ENCODE measurements around the gene ITK.

The ITK gene

GRCh38 chr5:157285310-157286035 lies 104.8 kb downstream of the ITK start:
- no peak for DNase-seq

GRCh38 chr5:157286761-157287211 lies 106.1 kb downstream of the ITK start:
- no peak for DNase-seq

- no peak for DNase-seq
Observed at GRCh38 chr5:157288405-157289163, 107.9 kb downstream of the ITK start.

DNA sequence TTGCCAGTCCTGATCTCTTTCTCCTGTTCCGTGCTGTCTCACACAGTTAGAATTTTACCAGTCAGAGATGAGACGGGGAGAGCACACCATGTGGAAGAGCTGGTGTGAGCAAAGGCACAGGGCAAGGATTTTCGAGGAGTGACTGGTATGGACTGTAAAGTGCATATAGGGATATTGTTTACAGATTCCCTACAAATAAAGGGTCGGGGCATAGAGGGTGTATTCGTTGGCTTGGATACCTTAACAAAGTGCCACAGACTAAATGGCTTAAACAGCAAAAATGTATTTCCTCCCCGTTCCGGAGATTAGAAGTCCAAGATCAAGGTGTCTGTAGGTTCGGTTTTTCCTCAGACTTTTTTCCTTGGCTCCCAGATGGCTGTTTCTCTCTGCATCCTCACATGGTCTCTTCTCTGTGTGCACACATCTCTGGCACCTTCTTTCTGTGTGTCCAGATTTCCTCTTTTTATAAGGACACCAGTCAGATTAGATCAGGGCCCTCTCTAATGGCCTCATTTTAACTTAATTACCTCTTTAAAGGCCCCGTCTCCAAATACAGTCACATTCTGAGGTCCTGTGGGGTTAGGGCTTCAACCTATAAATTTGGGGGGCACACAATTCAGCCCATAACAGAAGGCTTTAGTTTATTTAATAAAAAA lies 108.7 kb downstream of the ITK start:
- DNase-seq, result no peak

GRCh38 chr5:157290156-157290980 lies 109.7 kb downstream of the ITK start:
- no peak for DNase-seq

DNA sequence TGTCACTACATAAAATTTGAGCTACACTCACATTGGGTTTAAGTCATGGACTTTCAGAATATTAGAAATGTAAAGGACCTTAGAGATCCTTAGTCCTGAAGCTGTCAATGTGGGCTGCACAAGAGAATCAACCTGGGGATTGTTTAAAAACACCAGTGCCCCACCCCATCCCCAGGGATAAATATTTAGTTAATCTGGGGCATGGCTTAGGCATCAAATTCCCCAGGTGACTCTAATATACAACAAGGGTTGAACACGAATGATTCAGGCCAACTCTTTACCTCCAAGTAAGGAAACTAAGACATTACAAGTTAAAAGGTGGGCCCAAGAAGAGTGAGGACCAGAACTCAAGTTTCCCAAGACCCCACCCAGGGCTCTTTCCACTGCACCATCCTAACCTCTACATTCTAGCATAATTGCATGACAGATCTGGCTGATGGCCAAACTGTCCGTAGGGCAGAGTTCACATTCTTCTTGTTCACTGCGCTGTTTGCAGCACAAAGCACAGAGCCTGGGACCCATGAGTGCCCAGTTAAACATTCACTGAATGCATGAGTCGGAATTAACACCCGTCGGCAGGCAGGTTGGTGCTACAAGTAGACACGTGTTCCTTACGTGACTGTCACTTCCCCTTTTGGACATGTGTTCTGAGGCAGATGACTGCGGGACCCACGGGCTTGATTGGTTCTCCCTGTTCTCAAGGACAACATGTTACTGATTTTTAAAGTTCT lies 110.5 kb downstream of the ITK start:
- no peak for DNase-seq

DNA sequence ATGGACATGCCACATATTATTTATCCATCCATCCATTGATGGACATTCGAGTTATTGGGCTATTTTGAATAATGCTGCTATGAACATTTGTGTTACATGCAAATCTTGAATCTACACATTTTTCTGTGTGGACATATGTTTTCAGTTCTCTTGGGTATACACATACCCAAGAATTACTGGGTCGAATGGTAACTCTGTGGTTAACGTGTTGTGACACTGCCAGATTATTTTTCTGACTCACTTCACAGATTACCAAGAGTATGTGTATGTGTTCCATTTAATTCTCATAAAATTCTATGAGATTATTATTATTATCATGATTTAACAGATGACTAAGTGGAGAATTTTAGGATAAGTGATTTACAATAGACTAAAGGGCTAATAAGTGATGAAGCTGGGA lies 112.0 kb downstream of the ITK start:
- DNase-seq, result no peak

DNA sequence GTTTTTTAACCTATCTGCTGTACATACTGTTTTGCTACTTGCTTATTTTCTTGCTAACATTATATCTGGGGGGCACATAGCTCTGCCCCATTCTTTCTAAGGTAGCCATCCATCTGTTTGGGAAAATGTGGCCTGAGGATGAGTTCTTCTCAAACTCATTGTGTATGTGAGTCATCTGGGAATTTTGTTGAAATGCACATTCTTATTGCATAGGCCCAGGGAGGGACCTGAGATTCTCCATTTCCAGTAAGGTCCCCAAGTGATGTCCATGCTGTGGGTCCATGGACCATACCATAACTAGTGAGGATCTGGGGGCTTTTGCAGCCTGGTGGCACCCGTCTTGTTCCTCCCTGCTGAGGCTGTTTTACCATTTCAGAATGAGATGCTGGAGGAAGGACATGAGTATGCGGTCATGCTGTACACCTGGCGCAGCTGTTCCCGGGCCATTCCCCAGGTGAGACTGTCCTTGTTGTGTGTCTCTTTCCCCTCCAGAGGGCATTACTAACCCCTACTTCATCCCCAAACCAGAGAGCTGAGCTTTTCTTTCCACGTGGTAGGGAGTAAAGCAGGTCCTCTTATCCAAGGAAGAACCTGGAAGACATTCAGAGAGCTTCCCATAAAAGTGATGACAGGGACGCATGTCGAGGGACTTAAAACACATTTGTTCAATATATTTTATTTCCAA lies 113.9 kb downstream of the ITK start:
- DNase-seq, result no peak

DNA sequence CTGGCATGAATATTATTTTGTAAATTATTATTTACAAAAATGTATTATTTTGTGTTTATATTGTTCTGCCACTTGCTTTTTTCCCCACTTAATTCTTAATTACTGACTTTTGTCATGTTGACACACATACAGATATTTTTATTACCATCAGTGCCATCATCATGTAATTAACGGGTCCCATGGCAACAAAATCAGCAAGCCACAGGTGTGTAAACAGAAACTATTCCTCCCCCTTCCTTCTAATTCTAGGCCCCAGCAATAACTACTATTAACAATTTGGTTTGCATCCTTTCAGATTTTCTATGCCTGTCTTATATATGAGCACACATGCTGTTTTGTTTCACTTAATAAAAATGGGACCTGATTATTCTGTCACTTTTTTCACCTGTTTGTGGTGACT lies 114.6 kb downstream of the ITK start:
- no peak for DNase-seq

- no peak for DNase-seq
Observed at GRCh38 chr5:157300564-157300963, 119.9 kb downstream of the ITK start.

DNA sequence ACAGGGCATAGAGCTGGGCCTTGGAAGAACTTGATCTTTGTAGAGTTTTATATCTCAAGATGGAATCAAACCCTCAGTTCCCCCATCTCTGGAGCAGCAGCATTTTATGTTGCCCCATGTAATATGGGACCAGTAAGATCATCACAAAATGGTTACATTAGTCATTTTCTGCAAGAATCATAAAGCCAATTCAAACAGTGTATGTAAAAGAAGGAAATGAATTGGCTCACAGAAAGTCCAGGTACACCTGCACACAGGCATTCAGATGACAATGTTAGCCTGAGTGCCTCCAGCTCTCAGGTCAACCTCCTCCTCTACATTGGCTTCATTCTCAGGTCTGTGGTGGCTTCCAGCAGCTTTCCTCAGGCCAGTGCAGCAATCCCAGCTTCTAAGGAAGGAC lies 120.4 kb downstream of the ITK start:
- DNase-seq, result no peak

DNA sequence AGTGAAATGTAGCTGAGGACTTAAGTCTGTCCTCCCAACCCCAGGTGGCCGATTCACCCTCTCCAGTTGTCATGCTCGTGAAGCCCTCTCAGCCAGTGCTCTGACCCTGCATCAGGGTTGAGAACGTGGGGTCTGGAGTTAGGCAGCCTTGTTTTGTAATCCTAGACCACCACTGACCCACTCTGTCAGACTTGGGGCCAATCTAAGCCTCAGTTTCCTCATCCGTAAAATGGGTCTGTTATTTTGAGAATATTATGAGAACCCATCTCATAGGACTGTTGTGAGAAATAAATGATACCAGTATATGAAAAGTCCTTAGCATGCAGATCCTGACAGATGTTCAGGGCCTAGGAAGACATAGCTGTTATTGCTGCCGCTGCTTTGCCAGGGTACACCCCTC lies 122.4 kb downstream of the ITK start:
- no peak for DNase-seq

- DNase-seq, result no peak
Observed at GRCh38 chr5:157303667-157304327, 123.2 kb downstream of the ITK start.

All from KG1 (cell line).